ENCODE data around the gene TACC3.

Gene TACC3

DNA sequence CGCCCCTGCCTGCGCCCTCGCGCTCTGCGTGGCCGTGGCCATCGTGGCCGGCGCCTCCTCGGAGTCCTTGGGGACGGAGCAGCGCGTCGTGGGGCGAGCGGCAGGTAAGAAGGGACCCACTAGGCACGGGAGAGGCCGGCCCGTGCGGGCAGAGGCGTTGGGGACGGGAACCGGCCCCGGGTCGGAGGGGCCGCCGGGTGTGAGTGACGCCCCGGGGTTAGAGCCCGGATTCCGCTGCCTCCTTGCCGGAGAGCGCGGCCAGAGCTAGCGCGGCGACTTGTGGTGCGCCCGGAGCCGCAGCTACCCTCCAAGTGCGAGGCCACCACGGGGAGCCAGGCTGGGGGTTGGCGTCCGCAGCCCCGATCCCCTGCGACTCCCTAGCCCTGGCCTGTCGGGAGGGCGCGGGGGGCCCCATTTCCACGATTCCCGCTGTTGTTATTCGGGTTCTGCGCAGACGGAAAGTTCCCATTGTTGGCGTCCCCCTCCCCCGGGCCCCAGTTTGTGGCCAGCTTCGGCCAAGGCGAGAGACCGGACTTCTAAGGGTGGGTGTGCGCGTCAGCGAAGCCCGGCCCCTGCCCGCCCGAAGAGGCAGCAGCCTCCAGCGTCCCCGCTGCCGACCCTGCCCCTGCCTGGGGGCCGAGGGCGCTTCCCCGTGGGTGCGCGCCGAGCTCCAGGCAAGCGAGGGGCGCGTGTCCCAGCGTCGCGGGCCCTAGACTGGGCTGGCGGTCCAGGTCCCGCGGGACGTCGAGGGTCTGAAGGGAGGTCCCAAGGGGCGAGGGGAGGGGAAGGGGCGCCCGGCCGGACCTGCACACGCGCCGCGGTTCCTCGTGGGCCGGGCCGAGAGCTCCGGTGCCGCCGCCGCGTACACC is 72.9 kb downstream of the TACC3 start:
- no peak for DNase-seq (ENCODE audit: low read depth)

Data from amniotic epithelial cell (primary cell).